Esophagus squamous epithelium (tissue), 4 donors: Measurements from ENCODE around the gene SERINC5.

Experiments used
- POLR2A ChIP-seq, 4 donors: fragments of 450-650 bp; IDR thresholded peaks; one replicate each; pipeline ENCODE4 v1.6.1; 2017; ENCODE audit warnings: antibody characterized with exemption in 4 of 4, mild to moderate bottlenecking in 4 of 4, moderate library complexity in 3 of 4
- TF ChIP-seq, protein P1 (sequence below), 6 experiments: fragments of 450-650 bp in 4 of 6; fragments of 200-600 bp in 2 of 6; sonication (generic) in 2 of 6; IDR thresholded peaks; one replicate each; pipeline ENCODE4 v1.5.1; 2016 to 2019; ENCODE audit warnings: antibody characterized with exemption in 6 of 6, mild to moderate bottlenecking in 4 of 6, moderate library complexity in 4 of 6

DNA sequence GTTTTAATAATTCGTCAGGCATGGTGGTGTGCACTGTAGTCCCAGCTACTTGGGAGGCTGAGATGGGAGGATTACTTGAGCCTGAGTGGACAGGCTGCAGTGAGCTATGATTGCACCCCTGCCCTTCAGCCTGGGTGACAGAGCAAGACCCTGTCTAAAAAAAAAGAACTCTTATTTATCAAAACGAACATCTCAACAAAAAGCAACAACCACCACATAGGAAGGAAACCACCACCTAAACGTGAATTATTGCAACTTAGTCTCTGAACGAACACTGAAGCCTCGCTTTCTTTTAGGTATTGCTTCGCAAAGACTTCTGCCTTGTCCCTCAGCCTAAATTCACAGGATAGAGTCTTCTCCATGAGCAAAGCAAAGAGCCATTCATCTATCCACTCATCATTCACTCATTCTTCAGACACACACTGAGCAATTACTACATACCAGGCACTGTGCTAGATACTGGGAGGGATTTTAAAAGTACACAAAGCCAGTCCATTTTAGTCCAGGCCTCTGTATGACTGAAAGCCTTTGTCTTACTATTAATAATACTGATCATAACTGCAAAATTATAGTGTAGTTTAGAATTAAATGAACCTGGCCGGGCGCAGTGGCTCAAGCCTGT is 163.3 kb downstream of the SERINC5 start:
- no peak for TF ChIP-seq POLR2A (IDR thresholded peaks at IDR 0.05)
- TF ChIP-seq, protein P1, sequence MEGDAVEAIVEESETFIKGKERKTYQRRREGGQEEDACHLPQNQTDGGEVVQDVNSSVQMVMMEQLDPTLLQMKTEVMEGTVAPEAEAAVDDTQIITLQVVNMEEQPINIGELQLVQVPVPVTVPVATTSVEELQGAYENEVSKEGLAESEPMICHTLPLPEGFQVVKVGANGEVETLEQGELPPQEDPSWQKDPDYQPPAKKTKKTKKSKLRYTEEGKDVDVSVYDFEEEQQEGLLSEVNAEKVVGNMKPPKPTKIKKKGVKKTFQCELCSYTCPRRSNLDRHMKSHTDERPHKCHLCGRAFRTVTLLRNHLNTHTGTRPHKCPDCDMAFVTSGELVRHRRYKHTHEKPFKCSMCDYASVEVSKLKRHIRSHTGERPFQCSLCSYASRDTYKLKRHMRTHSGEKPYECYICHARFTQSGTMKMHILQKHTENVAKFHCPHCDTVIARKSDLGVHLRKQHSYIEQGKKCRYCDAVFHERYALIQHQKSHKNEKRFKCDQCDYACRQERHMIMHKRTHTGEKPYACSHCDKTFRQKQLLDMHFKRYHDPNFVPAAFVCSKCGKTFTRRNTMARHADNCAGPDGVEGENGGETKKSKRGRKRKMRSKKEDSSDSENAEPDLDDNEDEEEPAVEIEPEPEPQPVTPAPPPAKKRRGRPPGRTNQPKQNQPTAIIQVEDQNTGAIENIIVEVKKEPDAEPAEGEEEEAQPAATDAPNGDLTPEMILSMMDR (IDR thresholded peaks at IDR 0.05) = no peak
